Right hindlimb (tissue), 1 donor: ENCODE data around the gene EDA.
"Not testable (repeated sequence)": the region's sequence is repeated elsewhere in the genome, so short reads cannot be mapped to it uniquely, and the experiment has no call there.

Source experiments
- DNase-seq: peaks from one replicate; pipeline ENCODE4 v3.0.0-alpha.2; 2018

Gene EDA

DNA sequence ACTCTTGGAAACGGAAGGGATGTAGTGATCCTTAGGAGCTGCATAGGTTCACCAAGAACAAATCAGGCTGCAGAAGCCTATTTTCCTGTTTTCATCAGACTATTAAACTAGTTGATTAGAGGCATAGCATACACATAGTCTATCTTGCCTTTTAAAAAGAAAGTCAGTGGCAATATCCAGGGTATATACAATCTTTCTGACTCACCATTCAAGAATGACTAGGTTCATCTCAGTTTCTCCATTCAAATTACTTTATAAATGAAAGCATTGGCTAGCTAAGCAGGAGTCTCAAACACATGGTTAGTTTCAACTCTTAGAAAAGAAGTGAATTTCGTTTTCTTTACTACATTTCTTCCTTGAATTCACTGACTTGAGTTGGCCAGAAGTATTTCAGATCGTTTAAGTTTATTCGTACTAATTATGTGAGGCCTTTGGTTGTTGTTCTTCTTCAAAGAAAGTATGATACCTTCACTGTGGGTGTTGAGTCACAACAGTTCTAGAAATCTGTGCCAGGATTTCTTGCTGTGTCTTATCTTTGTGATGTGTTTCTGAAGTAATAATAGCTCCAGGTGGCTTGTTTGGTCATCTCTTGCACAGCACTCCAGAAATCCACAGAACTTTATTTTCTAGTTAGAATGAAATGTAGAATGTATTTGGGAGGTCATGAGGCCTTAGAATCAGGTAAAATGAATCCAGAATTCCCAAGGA lies 345.6 kb downstream of the EDA start:
- no peak for DNase-seq

DNA sequence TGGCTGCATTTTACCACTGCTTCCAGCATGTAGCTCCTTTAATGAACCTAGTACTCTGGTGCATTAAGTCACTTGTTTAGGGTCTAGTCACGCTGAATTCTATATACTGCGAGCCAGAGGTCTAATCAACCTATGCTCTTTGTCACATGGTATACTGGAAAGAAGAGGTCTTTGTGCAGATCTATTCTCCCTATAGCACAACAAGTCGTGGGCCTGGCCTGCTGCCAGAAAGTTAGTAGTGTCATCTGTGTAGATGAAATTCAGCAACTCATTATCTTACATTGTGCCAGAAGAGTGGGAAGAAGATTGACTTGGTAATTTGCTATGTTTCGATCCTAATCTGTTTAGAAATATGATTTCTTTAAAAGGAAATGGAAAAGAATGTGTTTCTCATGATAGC lies 353.0 kb downstream of the EDA start:
- DNase-seq, result peak; percentile 29

DNA sequence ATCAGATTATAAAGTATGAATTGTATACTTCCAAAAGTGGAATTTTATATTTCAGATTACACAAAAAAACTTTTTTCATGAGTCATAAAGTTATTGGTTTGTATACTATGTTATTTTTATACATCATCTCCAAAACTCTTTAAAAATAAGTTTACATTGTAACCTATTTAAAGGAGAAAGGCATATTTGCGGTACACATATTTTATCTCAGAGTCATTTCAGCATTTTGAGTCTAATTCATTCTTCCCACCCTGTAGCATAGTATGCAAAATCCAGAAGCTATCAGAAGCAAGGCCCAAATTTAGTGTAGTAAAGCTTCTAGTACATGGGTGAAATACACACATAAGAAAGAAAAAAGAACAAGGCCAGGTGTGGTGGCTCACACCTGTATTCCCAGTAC lies 353.5 kb downstream of the EDA start:
- no peak for DNase-seq

DNA sequence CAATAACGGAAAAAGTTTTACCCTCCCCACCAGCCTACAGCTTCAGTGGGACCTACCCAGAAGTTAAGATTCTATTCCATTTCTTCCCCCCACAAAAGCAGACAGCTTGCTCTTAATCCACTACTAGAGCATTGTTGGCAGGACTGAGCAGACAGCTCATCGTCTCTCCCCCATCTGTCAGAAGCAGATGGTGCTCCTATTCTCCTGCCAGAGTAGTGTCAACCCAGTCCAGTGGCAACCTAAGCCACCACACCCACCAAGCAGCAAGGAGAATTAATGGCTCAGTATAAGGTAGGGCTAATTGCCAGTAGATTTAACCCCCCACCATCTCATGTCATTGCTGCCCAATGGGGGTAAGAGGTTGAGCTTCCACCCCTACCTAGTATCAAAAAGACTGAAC lies 371.8 kb downstream of the EDA start:
- peak; percentile 26 for DNase-seq

DNA sequence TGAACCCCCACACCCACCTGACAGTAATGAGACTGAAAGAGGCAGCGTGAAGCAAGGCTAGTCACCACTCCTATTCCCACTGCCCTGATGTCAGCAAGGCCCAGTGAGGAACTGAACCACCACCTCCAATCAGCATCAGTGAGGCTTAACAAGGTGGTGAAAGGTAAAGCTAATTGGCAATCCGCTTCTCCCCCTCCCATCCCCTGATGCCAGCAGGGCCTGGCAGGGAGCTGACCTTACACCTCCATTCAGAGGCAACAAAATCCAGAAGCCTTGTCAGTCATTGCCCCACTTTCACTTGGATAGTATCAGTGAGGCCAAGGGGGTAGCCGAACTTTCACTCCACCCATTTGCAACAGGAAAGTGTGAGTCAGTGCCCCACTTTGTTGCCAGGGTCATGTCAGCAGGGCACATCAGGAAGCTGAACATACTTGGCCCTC lies 373.1 kb downstream of the EDA start:
- no peak for DNase-seq

DNA sequence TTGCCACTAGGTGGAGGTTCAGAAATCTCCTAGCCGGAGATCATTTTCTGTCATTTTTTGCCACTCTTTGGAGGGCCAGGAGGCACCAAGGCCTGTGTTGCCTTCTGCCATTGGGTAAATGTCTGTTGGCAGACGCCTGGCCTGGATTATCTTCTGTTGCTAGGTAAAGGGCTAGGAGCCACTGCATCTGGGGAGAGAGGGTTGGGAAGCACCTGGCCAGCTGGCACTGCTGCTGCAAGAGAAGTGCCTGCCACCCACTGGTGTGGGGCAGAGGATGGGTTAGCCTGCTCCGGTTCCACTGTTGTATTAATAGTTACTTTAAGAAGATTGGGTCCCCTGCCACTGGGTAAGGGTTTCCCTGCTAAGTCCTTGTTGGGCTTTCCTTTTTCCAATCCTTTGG lies 375.8 kb downstream of the EDA start:
- no peak for DNase-seq

DNA sequence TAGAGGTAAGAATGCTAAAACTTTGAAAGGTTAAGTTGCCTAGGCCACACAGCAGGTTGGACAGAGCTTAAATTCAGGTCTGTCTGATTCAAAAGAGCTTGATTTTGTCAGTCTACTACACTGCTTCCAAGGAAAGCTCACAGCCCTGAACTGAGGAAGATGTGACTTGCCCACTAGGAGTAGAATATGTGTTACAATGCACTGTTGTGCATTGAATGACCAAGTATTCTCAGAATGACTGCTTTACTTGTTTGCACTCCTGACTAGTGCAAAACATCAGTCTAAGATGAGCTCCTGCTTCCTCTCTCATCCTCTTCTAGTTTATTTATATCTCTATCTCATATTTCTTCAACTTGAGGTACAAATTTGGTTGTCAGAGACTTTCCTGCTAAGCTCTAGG lies 377.6 kb downstream of the EDA start:
- DNase-seq, result no peak

DNA sequence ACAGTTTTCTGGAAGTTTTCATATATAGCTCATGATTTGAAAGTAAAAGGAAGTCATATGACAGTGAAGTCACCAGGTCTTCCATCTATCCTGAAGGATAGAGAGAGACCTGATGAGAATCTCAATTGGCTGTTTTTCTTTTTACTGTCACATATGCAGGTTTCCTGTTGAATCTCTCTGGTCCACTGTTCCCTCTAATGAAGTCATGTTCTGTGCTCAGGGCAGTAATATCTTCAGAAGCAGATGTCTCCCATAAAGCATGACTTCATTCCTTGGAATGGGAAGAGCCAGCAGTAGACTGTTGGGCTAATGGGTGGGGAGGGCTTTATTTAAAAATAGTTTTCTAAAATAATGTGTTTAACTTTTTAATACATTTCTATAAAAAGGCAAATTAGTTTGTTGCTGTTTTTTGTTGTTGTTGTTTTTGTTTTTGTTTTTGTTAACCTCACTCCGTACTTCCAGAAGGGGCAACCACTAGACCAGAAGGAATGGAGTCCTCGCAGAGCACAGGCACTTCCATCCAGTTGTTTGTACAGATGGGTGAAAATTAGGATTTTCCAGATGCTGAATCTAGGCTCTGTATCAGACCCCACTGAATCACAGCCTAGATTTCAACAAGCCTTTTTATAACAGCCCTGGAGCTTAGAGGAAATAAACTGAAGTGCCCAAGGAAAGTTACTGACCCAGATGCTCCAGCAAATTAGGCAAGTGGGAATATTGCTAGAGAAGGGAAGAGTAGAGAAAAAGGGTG lies 379.6 kb downstream of the EDA start:
- DNase-seq, result no peak

DNA sequence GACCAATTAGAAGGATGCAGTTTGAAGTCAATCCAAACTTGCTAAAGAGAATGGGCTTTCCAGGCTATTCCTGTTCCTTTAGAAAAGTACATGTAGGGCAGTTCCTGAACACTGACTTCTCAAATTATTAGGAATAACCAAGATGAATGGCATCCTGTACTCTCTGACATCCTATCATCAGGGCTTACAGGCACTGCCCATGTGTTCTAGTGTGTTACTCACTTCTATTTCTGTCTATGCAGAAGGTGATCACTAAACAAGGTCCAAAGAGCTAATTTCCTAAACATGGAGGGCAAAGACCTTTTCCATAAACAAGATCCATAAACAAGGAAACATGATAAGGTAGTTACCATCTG lies 380.2 kb downstream of the EDA start:
- no peak for DNase-seq

DNA sequence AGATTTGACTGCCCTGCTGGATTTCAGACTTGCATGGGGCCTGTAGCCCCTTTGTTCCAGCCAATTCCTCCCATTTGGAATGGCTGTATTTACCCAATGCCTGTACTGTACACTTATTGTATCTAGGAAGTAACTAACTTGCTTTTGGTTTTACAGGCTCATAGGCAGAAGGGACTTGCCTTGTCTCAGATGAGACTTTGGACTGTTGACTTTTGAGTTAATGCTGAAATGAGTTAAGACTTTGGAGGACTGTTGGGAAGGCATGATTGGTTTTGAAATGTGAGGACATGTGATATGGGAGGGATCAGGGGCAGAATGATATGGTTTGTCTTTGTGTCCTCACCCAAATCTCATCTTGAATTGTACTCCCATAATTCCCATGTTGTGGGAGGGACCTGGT lies 382.4 kb downstream of the EDA start:
- DNase-seq, result not testable (repeated sequence)

DNA sequence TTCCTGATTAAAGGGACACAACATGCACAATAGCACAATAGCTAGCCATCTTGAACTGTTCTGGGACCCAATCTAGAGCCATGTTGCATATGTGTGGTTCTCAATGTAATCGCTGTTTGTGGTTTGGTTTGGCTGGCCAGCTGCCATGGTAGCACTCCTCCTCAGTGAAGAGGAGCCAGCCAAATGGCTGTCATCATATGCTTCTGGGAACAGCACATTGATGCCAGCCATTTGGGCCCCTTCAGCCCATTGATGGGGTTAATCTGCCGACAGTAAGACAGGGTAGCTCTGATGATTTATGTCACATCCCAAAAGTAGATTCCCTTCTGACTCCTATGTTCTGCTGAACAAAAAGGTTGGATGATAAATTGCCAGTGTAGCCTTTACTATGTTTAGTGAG lies 385.4 kb downstream of the EDA start:
- DNase-seq, result no peak

DNA sequence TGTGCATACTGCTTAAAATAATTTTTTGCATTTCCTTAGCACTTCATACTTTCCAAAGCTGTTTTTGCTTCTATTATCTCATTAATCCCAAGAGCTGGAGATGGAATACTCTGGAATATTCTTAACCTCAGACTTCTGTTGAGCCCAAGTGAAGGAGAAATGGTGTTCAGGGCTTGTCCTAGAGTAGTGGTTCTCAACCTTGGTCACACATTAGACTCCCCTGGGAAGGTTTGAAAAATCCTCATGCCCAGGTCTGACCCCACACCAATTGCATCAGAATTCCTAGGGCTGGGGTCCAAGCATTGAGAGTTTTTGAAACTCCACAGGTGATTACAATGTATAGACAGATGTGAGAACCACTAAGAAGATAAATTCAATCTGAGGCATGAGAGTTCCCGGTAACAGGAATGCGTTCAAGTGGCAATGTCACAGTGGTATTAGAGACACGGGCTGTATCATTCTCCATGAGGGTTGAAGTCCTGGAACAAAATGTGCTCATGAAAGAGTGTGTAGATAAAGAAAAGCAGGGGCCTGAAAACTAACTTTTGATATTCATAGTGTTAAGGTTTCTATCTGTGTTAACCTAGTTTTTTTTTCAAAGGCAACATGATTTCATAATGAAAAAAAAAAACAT lies 385.9 kb downstream of the EDA start:
- DNase-seq, result no peak

DNA sequence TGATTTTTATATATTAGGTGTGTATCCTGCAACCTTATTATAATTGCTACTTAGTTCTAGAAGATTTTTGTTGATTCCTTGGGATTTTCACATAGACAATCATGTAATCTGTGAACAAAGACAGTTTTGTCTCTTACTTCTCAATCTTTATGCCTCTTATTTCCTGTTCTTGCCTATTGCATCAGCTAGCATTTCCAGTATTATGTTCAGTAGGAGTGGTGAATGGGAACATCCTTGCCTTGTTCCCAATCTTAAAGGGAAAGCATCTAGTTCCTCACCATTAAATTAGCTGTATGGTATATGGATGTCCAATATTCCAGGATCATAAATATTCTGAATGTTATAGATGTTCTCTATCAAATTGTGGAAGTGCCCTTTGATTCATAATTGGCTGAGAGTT lies 392.0 kb downstream of the EDA start:
- no peak for DNase-seq

DNA sequence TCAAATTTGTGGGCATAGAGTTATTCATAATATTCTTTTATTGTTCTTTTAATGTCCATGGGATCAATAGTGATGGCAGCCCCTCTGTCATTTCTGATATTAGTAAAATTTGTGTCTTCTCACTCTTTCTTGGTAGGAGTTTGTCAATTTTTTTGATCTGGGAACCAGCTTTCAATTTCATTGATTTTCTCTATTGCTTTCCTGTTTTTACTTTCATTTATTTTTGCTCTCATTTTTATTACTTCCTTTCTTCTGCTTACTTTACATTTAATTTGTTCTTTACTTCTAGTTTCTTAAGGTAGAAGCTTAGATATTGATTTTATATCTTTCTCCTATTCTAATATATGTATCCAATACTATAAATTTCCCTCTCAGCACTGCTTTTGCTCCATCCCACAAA lies 393.1 kb downstream of the EDA start:
- DNase-seq, result no peak

DNA sequence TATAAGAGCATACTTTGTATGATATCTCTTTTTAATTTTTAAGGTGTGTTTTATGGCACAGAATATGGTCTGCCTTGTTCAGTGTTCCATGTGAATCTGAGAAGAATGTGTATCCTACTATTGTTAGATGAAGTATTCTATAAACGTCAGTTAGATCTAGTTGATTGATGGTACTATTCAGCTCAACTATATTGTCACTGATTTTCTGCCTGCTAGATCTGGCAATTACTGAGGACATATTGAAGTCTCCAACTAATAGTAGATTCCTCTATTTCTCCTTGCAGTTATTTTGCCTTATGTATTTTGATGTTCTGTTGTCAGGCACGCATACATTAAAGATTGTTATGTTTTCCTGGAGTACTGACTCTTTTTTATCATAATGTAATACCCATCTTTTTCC lies 394.1 kb downstream of the EDA start:
- DNase-seq, result no peak

DNA sequence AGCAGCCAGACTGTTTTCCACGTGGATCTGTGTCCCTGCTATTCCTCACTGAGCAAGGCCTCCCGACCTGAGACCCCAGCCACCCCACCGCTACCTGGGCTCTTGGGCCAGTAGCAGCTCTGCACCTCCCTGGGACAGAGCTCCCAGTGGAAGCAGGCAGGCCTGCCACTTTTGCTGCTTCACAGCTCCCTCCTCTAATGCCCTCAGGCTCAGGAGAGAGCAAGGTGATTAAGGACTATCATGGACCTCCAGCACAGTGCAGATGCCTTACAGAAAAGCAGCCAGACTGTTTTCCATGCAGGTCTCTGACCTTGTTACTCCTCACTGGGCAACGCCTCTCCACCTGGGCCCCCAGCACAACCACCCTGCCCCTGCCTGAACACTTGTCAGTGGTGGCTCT lies 396.8 kb downstream of the EDA start:
- DNase-seq, result no peak

DNA sequence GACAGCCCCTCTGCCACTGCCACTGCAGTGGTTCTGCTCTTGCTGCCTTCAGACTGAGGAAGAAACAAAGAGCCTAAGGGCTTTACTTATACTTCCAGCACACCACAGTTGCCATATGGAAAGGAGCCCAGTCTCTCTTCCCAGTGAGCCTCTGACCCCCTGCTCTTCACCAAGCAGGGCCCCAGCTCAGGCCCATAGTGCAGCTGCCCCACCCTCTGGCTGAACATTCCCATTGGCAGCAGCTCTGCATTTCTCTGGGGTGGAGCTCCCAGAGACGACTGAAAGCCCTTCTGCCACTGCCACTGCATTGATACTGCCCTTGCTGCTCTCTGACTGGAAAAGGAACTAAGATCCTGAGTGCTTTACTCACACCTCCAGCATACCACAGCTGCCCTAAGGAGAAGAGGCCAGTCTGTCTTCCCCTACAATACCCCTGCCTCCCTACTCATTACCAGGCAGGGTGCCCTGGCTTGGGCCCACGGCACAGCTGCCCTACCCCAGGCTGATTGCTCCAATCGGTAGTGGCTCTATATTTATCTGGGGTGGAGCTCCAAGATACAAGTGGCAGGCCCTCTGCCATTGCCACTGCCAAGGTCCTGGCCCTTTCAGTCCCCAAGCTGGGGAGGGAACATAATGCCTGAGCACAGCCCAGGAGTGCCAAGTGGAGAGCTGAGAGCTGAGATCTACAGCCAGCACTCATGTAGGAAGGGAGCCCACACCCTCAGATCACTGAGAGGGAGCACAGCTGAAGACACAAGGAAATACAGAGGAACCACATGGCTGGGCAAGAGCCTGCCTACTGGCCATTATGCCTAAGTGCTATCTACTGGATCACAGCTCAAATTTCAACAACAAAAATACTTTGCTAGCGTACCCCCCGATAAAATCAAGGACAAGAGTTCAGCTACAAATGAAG lies 397.8 kb downstream of the EDA start:
- peak; percentile 59 for DNase-seq

DNA sequence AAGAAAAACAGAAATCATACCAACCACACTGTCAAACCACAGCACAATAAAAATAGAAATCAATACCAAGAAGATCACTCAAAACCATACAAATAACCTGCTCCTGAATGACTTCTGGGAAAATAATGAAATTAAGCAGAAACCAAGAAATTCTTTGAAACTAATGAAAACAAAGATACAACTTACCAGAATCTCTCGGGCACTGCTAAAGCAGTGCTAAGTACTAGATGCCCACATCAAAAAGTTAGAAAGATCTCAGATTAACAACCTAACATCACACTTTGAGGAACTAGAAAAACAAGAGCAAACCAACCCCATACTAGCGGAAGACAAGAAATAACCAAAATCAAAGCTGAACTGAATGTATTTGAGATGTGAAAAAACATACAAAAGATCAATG lies 400.6 kb downstream of the EDA start:
- no peak for DNase-seq

DNA sequence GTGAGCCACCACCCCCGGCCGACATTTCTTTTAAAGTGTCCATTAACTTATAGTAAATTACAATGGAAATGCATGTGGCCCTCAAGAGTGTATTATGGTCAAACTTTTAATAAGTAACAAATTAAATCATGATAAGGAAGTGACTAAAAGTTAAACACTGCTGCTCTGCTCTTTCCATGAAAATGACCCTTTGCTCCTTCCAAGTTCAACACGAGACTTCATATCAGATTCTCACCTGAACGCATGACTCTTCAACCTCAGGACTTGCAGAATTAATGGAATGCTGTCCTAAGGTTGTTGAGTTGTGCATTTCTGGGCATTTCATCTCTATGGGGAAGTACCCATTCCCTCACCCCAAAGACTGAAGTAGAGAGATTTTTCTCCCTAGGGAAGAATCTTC lies 406.7 kb downstream of the EDA start:
- DNase-seq, result no peak

DNA sequence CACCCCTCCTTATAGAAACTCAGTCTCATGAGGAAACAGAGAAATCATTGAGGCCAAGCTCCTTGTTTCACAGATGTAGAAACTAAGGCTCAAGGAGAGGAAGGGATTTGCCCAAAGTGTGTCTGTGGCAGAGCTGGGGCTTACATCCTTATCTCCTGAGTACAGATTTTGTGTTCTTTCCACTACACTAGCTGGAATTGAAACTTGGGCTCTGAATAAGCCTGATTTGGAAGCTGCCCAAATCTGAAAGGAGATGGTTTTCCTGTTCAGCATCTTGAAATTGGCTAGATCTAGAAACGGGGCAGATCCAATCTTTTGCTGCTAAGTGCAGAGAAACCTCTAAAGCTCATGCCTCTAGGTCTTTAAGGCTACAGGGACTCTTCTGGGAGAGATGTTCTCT lies 409.6 kb downstream of the EDA start:
- DNase-seq, result no peak

DNA sequence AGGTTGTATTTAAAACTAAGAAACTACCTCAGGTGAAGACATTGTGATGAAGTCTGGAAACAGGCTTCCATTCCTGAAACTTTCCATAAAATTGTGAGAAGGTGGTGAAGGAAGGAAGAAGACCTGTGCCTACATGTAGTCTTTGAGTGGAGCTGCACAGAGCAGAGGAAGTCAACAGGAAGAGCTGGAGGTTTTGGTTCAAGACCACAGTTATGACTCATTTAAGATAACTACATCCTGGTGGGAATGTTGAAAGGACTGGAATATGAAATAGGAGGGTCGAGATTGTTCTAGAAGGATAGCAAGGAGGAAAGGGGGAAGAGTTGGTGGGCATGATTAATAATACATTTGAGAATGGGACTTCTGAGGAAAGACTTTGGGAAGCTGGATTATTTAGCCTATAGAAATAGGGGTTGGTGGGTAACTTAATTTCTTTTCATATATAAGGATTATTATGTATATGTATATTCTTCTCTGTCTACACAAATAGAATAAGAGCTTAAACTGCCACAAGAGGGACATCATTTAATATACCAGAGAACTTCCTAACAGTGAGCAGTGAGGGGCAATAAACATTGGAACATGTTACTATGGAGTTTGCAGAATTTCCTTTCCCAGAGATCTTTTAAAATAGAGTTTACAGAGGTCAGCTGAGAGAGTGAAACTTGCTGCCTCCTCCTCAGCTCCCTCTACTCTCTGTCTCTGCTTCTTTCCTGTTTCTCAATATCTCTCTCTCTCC lies 410.4 kb downstream of the EDA start:
- DNase-seq, result no peak

DNA sequence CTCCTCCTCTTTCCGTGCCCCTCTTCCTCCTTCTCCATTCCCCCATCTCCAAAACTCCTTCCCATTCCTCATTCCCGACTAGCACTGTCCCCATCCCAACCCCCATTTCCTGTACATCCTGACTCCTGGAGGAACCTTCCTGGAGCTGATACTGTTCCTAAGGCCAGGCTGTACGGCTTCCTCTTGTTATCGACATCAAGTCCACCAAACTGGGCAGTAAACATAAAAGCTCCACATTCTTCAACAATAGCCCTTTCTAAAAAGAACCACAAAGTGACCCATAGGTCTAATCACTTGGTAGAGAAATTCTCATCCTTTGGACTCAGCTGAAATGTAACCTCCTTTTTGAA lies 410.9 kb downstream of the EDA start:
- no peak for DNase-seq

DNA sequence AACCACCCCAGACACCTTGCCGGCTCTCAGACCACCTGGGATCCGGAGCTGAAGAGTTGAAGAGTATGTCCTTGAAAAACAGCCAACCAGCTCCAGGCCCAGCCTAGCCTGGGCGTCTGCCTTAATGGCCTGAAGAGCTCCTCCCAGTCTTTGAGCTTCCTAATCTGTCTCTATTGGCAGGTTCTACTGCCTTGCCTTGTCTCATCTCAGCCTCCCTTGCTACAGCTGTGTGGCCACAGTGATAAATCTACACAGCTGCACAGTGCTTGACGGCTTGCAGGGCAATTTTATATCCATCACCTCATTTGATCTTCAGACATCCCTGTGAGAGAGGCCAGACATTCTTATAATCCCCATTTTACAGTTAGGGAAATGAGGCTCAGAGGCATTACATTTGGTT lies 413.9 kb downstream of the EDA start:
- DNase-seq, result peak; percentile 48
